Heart right ventricle (tissue), 16 donors: ENCODE data around the gene IL12B. TPM values are rescaled to one million over a fixed set of nuclear protein-coding genes. Genes with fewer than 3 reads are reported as not detected.
"Not testable (repeated sequence)": the region's sequence is repeated elsewhere in the genome, so short reads cannot be mapped to it uniquely, and the experiment has no call there.

Experiments used
- ATAC-seq, 8 donors: fragments of 200-7000 bp; cut with Tn5 transposase; one replicate each; pipeline ENCODE4 v1.9.1; 2020; ENCODE audit warnings: mild to moderate bottlenecking in 8 of 8, moderate library complexity in 8 of 8, moderate number of reproducible peaks in 1 of 8
- DNase-seq, 2 donors: peaks; one replicate each; pipeline ENCODE4 v3.0.0-alpha.2; 2020
- H3K27ac ChIP-seq, 10 donors: fragments of 200-600 bp; sonication (generic) in 2 of 10; one replicate each; pipeline versions ENCODE4 v1.5.0 to v1.8.0; 2020 to 2022; ENCODE audit warnings: mild to moderate bottlenecking in 3 of 10
- H3K27me3 ChIP-seq, 7 donors: fragments of 200-600 bp; one replicate each; pipeline ENCODE4 v1.8.0; 2021 to 2022; ENCODE audit warnings: mild to moderate bottlenecking in 2 of 7
- H3K36me3 ChIP-seq, 9 donors: fragments of 200-600 bp; sonication (generic) in 1 of 9; one replicate each; pipeline versions ENCODE4 v1.5.0 to v1.8.0; 2020 to 2022; ENCODE audit warnings: mild to moderate bottlenecking in 2 of 9
- H3K4me1 ChIP-seq, 9 donors: fragments of 200-600 bp; sonication (generic) in 1 of 9; one replicate each; pipeline versions ENCODE4 v1.5.0 to v1.8.0; 2020 to 2022; ENCODE audit warnings: mild to moderate bottlenecking in 4 of 9
- H3K4me3 ChIP-seq, 10 donors: fragments of 200-600 bp; sonication (generic) in 2 of 10; one replicate each; pipeline versions ENCODE4 v1.5.0 to v1.8.0; 2020 to 2022; ENCODE audit warnings: mild to moderate bottlenecking in 7 of 10, moderate library complexity in 2 of 10
- H3K9me3 ChIP-seq, 11 donors: fragments of 200-600 bp in 10 of 11; sonication (generic) in 2 of 11; one replicate each; pipeline versions ENCODE4 v1.5.0 to v1.8.0; 2013 to 2022; ENCODE audit warnings: mild to moderate bottlenecking in 2 of 11, control low read depth in 1 of 11, moderate library complexity in 1 of 11
- CTCF ChIP-seq, 9 donors: fragments of 200-600 bp; sonication (generic) in 2 of 9; IDR thresholded peaks; one replicate each; pipeline versions ENCODE4 v1.5.0 to v1.8.0; 2021 to 2022; ENCODE audit warnings: antibody characterized with exemption in 9 of 9, mild to moderate bottlenecking in 5 of 9, moderate library complexity in 1 of 9
- WGBS, 2 donors: extraction: QIAGEN DNeasy Blood & Tissue Kit; methylation state at CpG; one replicate each; pipeline ENCODE4 v1.1.7; 2013; ENCODE audit warnings: inconsistent platforms in 1 of 2; 5-methylcytosine and 5-hydroxymethylcytosine counted together
- intact Hi-C, 10 donors: fragments of 100-400 bp; cut with DNase I; formaldehyde crosslinking; loops; one replicate each; pipeline versions ENCODE4 v1.11.1 to v1.14.2; 2022
- polyA plus RNA-seq, 2 donors: library from polyadenylated mRNA; stranded (reverse); fragments of 200-250 nt; gene quantifications; one replicate each; pipeline ENCODE4 v1.2.3, GENCODE V29; 2013
- total RNA-seq, 10 donors: library from RNA; stranded (reverse); fragmentation: NEBNext Ultra II Directional in 3 of 10; extraction: Animal tissue kit (Norgen Biotek cat#: 25700) in 3 of 10; gene quantifications; one replicate each; pipeline versions ENCODE4 v1.2.1 to v1.2.4, GENCODE V29; 2021 to 2023
- donor health status: Arrhythmogenic right ventricular cardiomyopathy.
- donor health status: ischemic (EF 13 %, LVEDD 7.1; RV severe dilation, severe dysfunction).
- donor health status: healthy with polysubstance abuse.
- donor health status: DM: no; HTN: yes; CAD: no.
- donor health status: DM: no; HTN: no; CAD: no.
- donor health status: ischemic (EF 25% LVEDD 6.9; RV normal size, moderate dysfunction).
- donor health status: ischemic (EF 25% LVEDD 5.7; RV mildly dilated, moderate dysfunction).
- donor health status: healthy.
- donor health status: DM: yes; HTN: yes; CAD: no.
- donor health status: Ischemic cardiomyopathy.
- donor health status: ischemic (EF 35%, LVEDD 5.7; RV mildly dilated, moderate dysfunction).
- donor health status: nonischemic (EF 11% LVEDD 7.7; RV severe dilation, severe dysfunction).
- donor health status: DM: yes; HTN: yes; CAD: no.
- donor health status: PGD.
- donor health status: ischemic (EF 29% LVEDD 5.4; RV normal size, mild dysfunction).
- donor health status: nonischemic (EF 23%, LVEDD 6.1; RV moderate dilation, normal function).

Gene IL12B
- total and polyA plus RNA-seq, 12 donors: not detected

DNA sequence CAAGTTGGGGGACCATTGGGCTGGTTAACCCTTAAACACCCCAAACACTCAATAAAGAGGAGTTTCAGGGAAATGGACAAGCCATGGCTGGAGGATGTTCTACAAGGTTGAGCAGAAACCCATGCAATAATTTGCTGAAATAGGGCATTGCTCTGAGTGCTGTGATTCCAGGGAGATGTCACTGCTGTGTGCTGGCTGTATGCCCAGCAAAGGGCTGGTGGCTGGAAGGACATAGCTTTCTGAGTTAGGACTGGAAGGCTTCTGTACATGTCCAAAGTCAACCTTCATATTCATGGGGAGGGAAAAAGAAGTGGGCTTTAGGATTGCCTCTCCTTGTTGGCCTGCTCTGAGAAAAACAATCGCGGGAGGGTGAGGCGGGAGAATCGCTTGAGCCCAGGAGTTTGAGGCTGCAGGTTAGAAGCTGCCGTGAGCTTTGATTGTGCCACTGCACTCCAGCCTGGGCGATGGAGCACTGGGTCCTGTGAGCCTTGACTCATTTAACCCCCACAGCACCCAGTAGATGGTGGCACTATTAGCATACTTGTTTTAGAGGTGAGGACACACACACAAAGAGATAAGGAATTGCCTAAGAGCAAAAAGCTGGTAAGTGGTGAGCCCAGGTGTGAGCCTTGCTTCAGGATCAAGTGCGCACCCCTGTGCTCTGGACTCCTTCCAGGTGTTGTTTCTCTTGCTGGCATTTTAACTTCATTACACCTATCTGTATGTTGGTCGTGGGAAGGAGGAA, 20.4 kb downstream of the IL12B start:
- WGBS, 2 donors: 64 to 72% methylated on average over 8 of the region's 8 CpGs
- peak in 2 of 8 donors; percentile 48 to 57 for ATAC-seq
- TF ChIP-seq CTCF (IDR thresholded peaks at IDR 0.05): no peak

DNA sequence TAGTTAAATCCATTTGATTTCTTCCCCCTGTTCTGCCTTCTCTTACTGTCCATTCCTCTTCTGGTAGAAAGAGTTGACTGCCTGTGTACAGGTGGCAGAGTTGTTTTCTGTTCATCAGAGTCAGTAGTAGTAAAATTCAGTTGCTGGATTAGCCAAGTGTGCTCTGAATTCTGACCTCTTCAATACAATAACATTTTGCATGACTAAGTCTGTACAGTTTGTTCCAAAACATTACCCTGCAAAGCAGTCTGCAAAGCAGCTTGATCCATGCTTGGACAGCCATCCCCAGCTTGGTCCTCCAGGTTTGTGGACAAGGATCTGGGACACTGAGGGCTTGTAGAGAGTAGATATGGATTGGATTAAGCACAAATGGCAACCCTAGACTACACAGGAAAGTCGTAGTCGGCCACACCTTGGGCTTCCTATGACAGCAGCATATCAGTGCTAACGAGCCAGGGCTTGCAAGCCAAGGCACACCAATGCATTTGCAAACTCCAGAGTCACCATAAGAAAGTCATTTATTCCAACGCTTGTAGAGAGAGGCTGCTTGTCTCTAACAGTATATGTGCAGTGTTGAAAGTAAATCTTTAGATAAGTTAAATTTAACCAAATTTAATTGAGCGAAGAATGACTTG, 25.2 kb downstream of the IL12B start:
- H3K36me3 ChIP-seq: no peaks in the 10 kb centered on the region
- H3K27ac ChIP-seq: no peak overlapping the region
- no peak for ATAC-seq
- TF ChIP-seq CTCF (IDR thresholded peaks at IDR 0.05): no peak
- H3K4me1 ChIP-seq: no peaks in the 10 kb centered on the region
- no peak for DNase-seq
- peaks cover 0 to 27% (median 3%) of the 10 kb centered on the region in 7 donors for H3K27me3 ChIP-seq
- intact Hi-C loops: no loop called here
- H3K4me3 ChIP-seq: no peak overlapping the region
- 68% methylated on average over 5 of the region's 5 CpGs for WGBS, 2 donors
- H3K9me3 ChIP-seq: peaks cover 0 to 33% (median 2%) of the 10 kb centered on the region in 11 donors

More for the DNA sequence above, 20.4 kb downstream of the IL12B start:
- H3K27ac ChIP-seq: no peak overlapping the region
- H3K4me1 ChIP-seq: peaks cover 0 to 8% (median 0%) of the 10 kb centered on the region in 9 donors
- H3K9me3 ChIP-seq: no peaks in the 10 kb centered on the region
- H3K27me3 ChIP-seq: peaks cover 0 to 63% (median 33%) of the 10 kb centered on the region in 7 donors
- DNase-seq: no peak
- intact Hi-C loops: loop anchor here in 3 of 10 donors (10.0 kb wide), 2 partner anchors 155 to 675 kb away; no protein-coding TSS in a partner anchor
- H3K4me3 ChIP-seq: no peak overlapping the region
- no peaks in the 10 kb centered on the region for H3K36me3 ChIP-seq

DNA sequence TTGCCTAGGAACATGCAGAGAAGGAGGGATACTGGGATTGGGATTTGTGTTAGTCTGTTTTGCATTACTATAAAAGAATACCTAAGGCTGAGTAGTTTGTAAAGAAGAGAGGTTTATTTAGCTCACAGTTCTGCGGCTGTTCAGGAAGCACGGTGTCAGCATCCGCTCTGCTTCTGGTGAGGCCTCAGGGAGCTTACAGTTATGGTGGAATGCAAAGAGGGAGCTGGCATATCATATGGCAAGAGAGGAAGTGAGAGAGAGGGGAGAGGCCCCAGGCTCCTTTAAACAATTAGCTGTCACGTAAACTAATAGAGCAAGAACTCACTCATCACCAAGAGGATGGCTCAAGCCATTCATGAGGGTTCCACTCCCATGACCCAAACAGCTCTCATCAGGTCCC, 27.0 kb downstream of the IL12B start:
- Histone ChIP-seq H3K36me3 (no peaks in the 10 kb centered on the region), H3K9me3 (peaks cover 0 to 38% (median 4%) of the 10 kb centered on the region in 11 donors), H3K27me3 (peaks cover 0 to 14% (median 0%) of the 10 kb centered on the region in 7 donors), H3K4me3 (no peak overlapping the region), H3K27ac (no peak overlapping the region), H3K4me1 (no peaks in the 10 kb centered on the region)
- ATAC-seq (no peak), DNase-seq (no peak)
- intact Hi-C loops: no loop called here
- no peak for TF ChIP-seq CTCF (IDR thresholded peaks at IDR 0.05)
- WGBS, 2 donors: 94 to 95% methylated on average over 4 of the region's 4 CpGs

DNA sequence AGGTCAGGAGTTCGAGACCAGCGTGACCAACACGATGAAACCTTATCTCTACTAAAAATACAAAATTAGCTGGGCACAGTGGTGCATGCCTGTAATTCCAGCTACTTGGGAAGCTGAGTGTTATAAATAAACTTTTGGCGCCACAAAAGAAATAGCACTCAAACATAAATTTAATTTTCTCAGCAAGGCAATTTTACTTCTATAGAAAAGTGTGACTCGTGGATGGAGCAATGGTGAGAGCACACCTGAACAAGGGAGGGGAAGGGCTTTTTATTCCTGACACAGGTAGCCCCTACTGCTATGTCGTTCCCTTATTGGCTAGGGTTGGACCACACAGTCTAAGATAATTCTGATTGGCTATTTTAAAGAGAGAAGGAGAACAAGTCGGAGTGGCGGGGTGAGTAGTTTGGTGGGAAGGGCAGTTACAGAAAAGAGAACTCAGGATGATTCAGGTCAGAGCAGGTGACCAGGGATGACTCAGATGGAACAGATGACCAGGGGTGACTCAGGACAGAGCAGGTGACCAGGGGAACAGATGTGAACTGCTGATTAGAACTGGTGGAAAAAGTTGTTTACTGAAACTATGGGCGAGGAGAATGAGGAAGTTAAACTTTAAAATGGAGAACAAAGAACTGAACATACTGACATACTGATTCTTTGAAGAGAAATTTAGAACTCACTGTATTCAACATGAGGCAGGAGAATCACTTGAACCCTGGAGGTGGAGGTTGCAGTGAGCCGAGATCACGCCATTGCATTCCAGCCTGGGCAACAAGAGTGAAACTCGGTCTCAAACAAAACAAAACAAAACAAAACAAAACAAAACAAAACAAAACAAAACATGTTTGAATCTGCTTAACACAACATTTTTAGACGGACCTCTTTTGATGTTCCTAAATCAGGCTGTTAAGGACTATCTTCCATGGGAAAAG, 28.1 kb downstream of the IL12B start:
- H3K27ac ChIP-seq: not testable (repeated sequence)
- 83% methylated on average over 13 of the region's 13 CpGs for WGBS, 2 donors

More for the DNA sequence above, 28.1 kb downstream of the IL12B start:
- H3K36me3 ChIP-seq, intact Hi-C loops, H3K4me3 ChIP-seq, ATAC-seq, DNase-seq, H3K4me1 ChIP-seq, H3K27me3 ChIP-seq: not testable (repeated sequence)
- H3K9me3 ChIP-seq: peaks cover 0 to 47% (median 7%) of the 10 kb centered on the region in 11 donors
